Brain microvascular endothelial cell (primary cell): ENCODE measurements around the gene GRID2.

Experiments
- DNase-seq: peaks from one replicate; pipeline ENCODE4 v3.0.0-alpha.2; 2020
- H3K27ac ChIP-seq: fragments of 250-450 bp; sonication (Bioruptor Pico); 2 replicates; pipeline ENCODE4 v1.5.1; 2020; ENCODE audit warnings: mild to moderate bottlenecking, moderate library complexity
- H3K27me3 ChIP-seq: fragments of 250-450 bp; sonication (Bioruptor Pico); replicated peaks from 2 replicates; pipeline ENCODE4 v1.5.1; 2020; ENCODE audit warnings: mild to moderate bottlenecking
- H3K36me3 ChIP-seq: fragments of 250-450 bp; sonication (Bioruptor Pico); replicated peaks from 2 replicates; pipeline ENCODE4 v1.5.1; 2020; ENCODE audit warnings: mild to moderate bottlenecking
- H3K4me3 ChIP-seq: 2 replicates; pipeline ENCODE4 v1.5.1; 2011; ENCODE audit warnings: low read depth, mild to moderate bottlenecking, control low read depth, low read length, moderate library complexity
- in situ Hi-C: cut with HindIII; loops from 2 replicates; pipeline ENCODE4 v1.10.0; 2017; ENCODE audit warnings: low sequenced_read_pairs, low pct_ligation_motif_present
- TF ChIP-seq, protein P1 (sequence below): IDR thresholded peaks from 2 replicates; pipeline ENCODE4 v1.5.1; 2011; ENCODE audit warnings: low read depth, mild to moderate bottlenecking, moderate library complexity, low read length, control low read depth, inconsistent platforms; ENCODE audit errors: missing control alignments

The GRID2 gene

DNA sequence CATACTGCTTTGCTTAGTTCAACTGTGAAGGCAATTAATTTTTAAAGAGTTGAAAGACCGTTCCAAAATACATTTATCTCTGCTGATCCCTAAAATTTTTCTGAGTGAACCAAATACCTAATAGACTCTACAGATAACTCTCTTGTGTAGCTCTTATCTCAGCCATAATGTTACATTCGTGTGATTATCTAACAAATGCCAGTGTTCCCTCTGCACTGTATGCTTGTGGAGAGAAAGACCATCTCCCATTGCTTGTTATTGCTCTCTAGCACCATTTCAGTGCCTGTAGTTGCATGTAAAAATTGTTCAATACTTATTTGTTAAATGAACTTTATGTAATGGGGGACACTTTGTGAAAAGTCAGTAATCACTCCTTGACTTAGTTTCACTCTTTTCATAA lies 1443.5 kb downstream of the GRID2 start:
- in situ Hi-C loops: no loop called here
- Histone ChIP-seq H3K27me3 (no peaks in the 10 kb centered on the region), H3K27ac (no peak overlapping the region), H3K36me3 (no peaks in the 10 kb centered on the region), H3K4me3 (no peak overlapping the region)
- TF ChIP-seq, protein P1, sequence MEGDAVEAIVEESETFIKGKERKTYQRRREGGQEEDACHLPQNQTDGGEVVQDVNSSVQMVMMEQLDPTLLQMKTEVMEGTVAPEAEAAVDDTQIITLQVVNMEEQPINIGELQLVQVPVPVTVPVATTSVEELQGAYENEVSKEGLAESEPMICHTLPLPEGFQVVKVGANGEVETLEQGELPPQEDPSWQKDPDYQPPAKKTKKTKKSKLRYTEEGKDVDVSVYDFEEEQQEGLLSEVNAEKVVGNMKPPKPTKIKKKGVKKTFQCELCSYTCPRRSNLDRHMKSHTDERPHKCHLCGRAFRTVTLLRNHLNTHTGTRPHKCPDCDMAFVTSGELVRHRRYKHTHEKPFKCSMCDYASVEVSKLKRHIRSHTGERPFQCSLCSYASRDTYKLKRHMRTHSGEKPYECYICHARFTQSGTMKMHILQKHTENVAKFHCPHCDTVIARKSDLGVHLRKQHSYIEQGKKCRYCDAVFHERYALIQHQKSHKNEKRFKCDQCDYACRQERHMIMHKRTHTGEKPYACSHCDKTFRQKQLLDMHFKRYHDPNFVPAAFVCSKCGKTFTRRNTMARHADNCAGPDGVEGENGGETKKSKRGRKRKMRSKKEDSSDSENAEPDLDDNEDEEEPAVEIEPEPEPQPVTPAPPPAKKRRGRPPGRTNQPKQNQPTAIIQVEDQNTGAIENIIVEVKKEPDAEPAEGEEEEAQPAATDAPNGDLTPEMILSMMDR: no peak
- no peak for DNase-seq

DNA sequence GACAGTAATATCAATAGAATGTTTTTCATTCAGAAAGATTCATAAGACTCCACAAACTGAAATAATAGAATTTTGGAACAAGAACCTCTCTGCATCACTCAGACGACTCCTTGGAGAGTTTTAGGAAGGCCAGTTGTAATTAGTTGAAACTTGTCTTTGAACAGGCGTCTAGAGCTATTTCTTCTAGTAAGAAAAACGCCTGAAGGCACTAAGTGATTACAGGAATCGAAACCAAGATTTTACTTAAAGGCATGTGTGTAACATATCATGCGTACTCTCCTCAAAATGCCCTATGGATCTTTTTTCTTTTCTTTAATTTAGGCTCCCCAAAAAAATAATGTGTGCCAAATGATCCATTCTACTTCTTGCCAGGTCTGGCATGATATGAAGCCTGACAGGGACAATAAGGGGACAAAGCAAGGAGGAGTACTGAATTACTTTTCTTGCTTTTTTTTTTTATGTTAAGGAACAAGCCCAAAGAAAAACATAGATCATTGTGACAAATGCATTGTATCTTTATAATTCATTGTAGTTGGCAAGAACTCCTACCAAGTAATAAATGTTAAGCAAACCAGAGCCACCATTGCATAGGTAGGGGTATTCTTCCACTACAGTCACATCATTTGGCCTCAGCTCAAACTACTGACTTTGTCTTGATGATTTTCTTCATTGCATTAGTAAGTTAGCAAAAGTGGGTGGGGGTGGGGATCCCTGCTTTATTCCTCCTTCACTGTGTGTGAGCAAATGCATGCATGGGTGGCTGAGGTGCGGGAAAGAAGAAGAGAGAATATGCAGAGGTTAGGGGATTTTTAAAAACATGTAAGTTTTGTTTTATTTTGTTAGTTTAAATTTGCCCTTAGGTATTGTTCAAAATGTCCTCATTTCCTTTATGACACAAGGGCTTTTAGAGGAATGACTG lies 1444.9 kb downstream of the GRID2 start:
- TF ChIP-seq, protein P1: no peak
- Histone ChIP-seq H3K27ac (no peak overlapping the region), H3K4me3 (no peak overlapping the region), H3K36me3 (no peaks in the 10 kb centered on the region), H3K27me3 (no peaks in the 10 kb centered on the region)
- in situ Hi-C loops: no loop called here
- DNase-seq: no peak

DNA sequence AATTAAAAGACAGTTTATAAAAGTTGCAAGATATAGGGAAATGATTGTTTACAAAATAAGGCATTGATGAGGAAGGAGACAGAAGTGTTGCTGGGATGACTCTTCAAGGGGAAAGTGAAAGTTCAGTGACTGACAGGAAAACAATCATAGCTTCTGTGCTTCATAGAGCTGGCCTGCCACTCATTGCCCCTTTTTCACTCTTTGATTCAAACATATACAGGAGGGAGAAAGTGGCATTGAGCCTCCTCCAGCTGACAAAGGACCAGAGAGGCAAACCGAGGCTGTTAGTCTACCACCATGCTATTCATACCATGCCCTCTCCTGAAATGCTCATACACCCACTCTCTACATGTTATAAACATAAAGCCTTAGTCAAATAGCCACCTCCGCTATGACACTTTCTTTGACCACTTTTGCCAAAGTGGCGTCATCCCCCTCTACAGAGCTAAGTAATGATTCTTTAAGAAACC lies 1445.6 kb downstream of the GRID2 start:
- TF ChIP-seq, protein P1: no peak
- H3K27ac ChIP-seq: no peak overlapping the region
- no peak for DNase-seq
- H3K4me3 ChIP-seq: no peak overlapping the region
- in situ Hi-C loops: no loop called here
- no peaks in the 10 kb centered on the region for H3K36me3 ChIP-seq
- no peaks in the 10 kb centered on the region for H3K27me3 ChIP-seq

- in situ Hi-C loops: no loop called here
- no peak for DNase-seq
- H3K27me3 ChIP-seq: no peaks in the 10 kb centered on the region
Measured at GRCh38 chr4:93751411-93751810, 1447.6 kb downstream of the GRID2 start.

DNA sequence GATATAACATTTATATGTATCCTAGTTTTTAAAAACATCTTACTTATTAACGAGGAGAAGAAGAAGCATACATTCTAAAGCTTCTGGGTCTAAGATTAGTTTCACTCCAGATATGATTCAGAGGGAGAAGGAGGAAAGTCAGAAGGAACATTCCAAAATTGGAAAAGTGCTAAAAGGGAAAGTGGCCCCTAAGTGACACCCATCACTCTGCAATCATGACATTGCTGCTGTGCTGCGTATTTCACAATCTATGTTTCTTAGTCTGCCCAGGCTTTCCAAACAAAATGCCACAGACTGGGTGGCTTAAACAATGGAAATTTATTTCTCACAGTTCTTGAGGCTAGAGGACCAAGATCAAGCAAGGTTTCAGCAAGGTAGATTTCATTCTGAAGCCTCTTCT lies 1452.3 kb downstream of the GRID2 start:
- TF ChIP-seq, protein P1: no peak
- Histone ChIP-seq H3K36me3 (no peaks in the 10 kb centered on the region), H3K27ac (no peak overlapping the region), H3K4me3 (no peak overlapping the region), H3K27me3 (no peaks in the 10 kb centered on the region)
- in situ Hi-C loops: no loop called here
- DNase-seq: no peak

More at GRCh38 chr4:93751411-93751810, 1447.6 kb downstream of the GRID2 start:
- Histone ChIP-seq H3K36me3 (no peaks in the 10 kb centered on the region), H3K27ac (no peak overlapping the region), H3K4me3 (no peak overlapping the region)
- TF ChIP-seq, protein P1: no peak
